Activated CD4-positive, alpha-beta T cell treated with anti-CD3 and anti-CD28 coated beads for 24 hours (primary cell): ENCODE results near the gene TCOF1.

Experiments used
- DNase-seq, 2 donors: peaks; one replicate each; pipeline ENCODE4 v3.0.0-alpha.2; 2020; ENCODE audit warnings: low read depth in 2 of 2

TCOF1 gene

DNA sequence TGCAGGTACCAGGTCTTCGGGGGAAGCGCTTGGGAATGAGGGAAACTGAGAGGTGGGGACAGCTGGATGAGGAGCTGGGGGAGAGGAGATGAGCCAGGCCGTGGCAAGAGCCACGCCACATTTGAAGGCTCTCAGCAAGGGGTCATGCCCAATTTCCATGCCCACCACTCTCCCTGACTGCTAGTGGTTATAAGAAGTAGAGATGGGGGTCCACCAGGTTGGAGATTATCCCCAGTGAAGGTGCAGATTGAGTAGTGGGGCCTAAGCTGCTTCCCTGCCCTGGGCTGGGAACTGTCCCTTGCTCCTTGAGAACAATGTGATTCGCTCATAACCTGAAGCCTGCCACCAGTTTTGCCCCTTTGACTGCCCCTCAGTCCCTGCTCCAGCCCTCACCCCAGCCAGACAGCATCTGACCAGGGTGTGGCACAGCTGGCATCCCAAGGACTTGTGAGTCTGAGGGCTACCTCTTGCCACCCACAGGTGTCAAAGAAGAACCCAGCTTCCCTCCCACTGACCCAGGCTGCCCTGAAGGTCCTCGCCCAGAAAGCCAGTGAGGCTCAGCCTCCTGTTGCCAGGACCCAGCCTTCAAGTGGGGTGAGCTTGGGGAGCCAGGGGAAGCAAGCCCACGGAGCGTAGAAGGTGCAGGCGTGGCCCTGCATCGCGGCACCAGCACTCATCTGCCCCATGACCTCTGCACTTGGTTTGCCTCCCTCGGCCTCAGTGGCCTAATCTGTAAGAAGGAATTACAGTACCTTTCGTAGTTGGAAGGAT, 33.8 kb downstream of the TCOF1 start:
- no peak for DNase-seq

DNA sequence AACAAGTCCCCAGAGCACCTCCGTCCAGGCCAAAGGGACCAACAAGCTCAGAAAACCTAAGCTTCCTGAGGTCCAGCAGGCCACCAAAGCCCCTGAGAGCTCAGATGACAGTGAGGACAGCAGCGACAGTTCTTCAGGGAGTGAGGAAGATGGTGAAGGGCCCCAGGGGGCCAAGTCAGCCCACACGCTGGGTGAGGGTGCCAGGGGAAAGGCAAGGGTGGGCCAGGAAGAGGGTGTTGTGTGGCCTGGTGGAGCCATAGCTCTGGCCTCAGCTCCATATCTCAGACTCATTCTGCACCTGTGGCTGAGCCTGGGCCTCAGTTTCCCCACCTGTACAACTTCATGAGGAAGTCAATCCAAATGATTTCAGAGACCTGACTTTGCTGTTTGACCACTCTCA, 34.5 kb downstream of the TCOF1 start:
- DNase-seq = no peak

DNA sequence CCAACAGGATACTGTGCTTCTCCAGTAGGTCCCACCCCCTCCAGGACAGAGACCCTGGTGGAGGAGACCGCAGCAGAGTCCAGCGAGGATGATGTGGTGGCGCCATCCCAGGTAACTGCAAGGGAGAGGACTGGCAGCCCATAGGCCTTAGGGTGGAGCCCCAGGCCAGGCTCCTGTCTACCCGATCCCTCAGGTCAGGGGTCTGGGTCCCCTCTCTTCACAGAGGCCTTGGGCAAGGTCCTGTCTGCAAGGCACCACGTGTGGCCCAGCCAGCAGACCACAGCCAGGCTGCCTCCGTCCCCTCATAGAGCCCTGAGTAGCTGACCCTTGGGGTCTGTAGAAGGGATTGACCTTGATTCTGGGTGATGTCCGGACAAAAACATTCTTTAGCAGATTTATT, 35.2 kb downstream of the TCOF1 start:
- no peak for DNase-seq

DNA sequence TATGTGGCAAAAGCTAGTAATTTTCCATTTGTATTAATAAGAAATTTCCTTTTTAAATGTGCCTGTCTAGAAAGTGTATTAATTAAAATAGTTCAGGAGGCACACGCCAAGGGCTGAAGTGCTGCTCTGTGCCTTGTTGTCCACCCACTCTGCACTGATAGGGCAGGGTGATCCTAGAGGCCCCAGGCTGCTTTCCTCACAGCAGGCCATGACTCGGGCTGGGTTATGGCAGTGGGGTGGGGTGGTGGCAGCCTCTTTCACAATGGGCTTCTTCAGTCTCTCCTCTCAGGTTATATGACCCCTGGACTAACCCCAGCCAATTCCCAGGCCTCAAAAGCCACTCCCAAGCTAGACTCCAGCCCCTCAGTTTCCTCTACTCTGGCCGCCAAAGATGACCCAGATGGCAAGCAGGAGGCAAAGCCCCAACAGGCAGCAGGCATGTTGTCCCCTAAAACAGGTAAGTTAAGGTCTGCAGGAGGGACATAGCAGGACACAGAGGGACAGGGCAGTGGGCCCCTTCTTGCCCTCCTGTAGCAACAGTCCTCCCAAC, 35.7 kb downstream of the TCOF1 start:
- no peak for DNase-seq

DNA sequence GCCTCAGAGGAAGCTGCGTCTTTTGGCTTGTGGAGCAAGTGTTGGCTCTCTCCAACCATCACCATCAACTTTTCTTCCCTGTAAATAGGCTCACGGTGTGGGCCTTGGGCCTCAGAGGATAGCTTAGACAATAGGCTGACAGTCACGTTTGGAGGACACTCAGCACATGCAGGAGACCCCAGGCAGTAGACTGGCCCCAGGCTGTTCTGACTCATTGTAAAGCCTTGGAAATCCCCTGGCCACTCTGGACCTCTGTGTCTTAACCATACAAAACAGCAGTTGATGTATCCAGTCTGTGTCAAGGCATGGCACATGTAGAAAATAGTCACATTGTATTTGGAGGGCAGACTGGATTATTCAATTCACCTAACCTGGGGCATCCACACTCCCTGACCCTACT, 36.6 kb downstream of the TCOF1 start:
- no peak for DNase-seq

DNA sequence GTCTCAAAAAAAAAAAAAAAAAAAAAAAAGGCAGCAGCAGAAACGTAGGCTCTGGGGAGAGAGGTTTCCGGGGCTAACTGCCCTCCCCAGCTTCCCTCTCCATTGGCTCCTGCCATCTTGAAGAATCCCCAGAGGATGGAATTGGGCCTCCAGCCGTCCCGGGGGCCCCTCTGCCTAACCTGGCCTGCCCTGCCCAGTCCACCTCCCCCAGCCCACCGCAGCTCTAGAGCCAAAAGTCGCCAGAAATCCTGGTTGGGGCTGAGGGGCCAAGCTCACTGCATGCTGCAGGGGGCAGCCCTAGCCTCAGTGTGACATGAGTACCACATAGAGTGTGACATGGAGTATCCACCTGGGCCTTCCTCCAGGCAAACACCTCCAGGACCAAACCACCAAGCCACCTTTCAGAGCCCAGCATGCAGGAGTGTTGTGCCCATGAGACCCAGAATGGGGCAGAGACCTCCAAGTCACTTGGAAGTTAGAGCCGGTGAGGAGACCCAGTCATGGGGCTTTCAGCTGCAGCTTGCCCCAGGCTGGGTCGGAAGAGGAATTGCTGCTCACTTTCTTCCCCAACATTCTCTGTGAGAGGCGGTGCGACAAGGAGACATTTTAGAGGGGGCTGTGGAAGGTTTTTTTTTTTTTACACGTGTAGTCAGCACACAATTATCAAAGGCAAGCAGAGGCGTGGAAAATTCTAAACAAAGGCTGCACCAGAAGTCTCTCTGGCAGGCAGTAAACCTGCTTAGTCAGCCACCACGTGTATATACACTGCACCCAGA, 37.6 kb downstream of the TCOF1 start:
- DNase-seq = no peak

DNA sequence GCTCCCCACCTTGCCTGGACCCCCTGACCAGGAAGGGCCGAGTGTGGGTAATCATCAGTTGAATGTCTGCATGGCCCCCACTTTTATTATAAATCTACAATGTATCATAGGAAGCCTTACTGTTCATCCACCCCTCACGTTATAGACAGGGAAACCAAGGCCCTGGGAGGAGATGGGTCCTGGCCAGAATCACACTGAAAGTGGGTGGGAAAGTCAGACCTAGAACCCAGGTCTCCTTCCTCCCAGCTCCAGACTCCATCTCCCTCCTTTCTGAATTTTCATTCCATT, 38.1 kb downstream of the TCOF1 start:
- DNase-seq = no peak

DNA sequence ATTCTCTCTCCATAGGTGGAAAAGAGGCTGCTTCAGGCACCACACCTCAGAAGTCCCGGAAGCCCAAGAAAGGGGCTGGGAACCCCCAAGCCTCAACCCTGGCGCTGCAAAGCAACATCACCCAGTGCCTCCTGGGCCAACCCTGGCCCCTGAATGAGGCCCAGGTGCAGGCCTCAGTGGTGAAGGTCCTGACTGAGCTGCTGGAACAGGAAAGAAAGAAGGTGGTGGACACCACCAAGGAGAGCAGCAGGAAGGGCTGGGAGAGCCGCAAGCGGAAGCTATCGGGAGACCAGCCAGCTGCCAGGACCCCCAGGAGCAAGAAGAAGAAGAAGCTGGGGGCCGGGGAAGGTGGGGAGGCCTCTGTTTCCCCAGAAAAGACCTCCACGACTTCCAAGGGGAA, 38.8 kb downstream of the TCOF1 start:
- no peak for DNase-seq

DNA sequence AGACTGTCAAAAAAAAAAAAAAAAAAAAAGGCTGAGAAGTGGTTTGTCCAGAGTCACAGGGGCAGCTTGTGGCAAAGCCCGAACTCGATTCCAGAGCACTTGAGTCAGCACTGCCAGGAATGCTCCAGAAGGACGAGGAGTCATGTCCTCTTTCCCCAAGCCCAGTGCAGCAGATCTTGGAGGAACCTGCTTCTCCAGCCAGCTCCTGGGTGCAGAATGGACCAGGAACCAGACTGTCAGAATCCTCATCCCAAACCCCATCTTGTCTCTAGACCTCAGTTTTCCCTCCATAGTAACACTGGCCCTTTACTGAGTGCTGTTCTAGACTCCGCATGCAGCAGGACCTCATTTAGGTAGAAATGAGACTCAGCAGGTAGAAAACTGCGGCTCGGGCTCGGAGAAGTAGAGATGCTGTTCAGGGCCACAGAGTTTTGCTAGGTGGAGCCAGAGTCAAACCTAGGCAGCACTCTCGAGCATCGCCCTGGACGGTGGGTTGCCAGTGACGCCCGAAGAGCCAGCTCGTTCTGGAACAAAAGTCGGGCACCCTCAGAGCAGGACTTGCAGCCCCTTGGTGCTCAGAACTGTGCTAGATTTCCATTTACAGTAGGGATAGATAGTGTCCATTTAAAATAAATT, 39.8 kb downstream of the TCOF1 start:
- no peak for DNase-seq

DNA sequence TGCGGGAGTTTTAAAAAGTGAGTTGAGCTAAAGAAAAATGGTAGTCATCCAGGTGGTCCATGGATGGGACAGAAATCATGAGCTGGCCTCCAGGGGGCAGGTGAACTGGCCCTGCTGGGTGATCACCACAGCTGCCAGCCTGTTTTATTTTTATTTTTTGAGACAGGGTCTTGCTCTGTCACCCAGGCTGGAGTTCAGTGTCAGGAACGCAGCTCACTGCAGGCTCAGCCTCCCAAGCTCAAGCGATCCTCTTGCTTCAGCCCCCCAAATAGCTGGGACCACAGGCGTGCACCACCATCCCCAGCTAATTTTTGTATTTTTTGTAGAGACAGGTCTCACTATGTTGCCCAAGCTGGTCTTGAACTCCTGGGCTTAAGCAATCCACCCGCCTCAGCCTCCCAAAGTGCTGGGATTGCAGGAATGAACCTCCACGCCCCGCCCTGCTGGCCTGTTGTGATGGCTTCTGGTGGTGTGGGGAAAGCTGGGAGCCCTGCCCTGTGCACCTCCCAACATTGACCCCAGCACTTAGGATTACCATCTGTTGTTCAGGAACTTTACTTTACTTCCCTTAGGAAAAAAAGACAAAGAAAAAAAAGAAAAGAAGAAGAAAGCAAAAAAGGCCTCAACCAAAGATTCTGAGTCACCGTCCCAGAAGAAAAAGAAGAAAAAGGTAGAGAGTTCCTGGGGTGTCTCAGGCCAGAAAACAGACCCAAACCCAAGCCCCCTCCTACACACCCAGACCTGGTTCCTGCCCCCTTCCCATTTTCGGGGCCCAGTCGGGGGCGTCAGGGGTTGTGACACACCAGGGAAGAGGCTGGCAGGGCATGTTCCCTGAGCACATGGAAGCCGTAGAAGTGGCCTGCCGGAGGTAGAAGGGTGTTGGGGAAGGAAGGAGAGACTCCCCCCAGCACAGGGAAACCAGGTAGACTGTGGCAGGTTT, 40.6 kb downstream of the TCOF1 start:
- DNase-seq = no peak

DNA sequence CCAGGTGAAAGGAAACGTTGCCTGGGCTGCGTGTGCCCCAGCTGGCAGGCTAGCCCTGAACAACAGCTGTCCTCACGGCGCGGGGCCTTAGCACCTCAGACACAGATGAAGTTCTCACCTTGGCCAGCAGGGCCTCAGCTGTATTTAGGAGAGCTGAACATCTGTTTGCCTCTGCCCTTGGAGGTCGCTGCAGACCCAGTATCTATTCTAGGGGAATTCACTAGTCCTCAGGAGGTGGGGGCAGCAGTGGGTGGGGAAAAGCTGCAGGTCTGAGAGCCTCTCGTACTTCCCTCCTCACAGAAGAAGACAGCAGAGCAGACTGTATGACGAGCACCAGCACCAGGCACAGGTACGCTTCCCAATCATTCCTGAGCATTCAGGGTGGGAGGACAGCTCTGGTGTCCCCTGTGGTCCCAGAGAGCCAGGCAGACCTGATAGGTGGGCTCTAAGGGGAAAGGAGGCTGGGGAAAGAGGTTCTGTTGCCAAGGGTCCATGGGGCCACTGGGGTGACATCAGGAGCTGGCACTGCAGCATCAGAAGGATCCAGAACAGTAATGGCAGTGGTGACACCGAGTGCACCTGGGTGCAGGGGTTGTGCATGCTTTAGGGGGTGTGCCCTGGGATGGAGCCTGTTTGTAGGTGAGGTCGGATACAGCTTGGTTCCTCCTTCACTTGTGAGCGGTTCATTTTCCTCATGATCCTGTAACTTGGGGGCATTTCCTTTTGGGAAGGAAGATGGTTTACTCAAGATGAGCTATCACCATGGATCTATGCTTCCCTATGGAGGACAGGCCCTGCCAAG, 41.4 kb downstream of the TCOF1 start:
- no peak for DNase-seq

DNA sequence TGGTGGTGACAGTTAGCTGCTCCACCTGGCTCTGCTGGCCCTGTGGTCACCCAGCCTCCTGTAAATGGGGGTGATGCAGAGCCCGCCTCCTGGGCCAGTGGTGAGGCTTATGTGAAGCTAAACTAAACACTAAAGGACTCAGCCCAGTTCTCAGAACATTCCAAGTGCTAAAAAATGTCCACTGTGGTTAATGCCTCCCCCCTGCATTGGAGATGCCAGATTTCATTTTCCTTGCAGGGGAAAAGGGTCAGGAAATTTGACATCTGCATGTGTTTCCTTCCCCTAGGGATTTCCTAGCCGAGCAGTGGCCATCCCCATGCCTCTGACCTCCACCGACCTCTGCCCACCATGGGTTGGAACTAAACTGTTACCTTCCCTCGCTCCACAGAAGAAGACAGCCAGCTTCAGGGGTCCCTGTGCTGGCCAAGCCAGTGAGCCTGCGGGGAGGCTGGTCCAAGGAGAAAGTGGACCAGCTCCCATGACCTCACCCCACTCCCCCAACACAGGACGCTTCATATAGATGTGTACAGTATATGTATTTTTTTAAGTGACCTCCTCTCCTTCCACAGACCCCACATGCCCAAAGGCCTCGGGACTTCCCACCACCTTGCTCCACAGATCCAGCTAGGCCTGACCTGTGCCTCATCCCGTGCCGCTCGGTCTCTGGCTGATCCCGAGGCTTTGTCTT, 42.2 kb downstream of the TCOF1 start:
- DNase-seq = no peak

DNA sequence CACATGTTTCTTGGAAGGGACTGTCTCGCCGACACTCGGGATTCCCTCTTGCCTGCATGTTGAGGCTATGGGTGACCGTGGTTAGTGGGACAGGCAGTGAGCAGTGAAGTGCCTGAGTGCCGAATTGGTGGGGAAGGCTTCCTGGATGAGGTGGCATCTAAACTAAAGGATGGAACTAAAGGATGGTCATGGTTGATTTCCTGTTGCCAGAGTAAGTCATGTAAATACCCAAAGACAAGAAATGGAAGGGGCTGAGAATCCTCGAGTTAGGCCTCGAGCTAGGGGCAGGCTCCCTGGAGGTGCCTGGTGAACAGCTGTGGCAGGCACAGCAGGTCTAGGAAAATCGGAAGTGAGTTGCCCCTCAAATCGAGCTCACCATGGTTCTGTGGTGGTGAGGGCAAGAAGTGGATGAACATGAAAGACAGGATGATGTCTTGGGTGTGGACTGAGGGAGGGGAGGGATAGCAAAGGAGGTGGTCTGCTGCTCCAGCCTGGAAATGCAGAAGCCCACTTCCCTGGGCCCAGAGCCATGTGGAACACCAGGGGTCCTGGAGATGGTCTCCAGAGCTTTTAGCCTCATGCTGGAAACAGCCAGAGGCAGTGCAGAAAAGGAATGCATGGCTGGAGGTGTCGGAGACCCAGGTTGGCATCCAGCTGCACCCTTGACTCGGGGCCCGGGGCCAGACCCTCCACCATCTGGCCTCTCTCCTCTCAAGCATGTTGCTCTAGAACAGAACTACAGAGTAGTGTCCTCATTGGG, 43.0 kb downstream of the TCOF1 start:
- DNase-seq = no peak

DNA sequence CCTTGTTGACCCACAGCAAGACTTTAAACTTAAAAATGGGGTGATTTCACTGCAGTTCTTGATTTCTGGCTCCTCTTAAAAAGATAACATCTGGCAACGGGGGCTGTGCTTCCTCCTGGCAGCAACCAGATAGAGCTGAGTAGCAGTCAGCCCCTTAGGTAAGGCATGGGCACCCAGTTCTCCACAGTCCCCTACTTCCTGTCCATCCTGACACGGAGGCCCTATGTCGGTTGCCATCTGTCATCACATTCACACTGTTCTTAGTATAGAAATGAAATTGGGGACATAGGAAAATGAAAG, 43.5 kb downstream of the TCOF1 start:
- no peak for DNase-seq

DNA sequence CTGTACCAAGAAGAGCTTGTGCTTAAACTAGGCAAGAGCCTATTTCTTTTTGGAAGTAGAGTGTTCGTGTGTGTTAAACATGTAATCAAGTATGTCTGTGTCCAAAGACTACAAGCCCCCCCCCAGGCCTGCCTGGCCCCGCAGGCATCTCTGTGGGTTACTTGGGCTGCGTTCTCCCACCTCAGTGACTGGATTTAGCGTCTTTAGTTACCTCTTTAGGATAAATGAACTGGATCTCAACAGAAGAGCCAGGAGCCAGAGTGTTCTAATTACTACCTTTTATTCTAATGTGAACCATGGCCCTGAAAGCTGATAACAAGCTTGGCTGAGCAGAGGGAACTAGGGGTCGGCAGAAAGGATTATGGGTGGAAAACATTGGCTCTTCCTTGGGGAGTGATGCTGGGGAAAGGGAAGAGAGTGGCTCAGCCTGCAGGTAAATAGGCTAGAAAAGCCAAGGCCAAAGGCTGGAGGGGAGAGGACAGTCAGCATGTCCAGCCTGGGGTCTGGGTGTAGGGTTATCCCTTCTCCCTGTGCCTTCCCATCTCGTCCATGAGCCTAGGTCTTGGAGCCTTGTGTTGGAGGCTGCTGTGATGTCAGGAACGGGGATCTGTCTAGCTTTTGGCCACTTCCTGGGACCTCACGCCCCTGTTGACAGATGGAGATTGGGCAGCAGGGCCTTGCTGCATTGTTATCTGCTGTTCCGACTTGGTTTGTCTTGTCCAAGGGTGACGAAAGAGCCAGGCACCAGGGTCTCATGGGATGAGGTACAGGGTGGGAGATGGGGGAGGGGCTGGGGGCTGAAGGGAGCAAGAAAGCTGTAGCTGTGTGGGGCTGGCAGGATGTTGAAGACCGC, 44.1 kb downstream of the TCOF1 start:
- no peak for DNase-seq

DNA sequence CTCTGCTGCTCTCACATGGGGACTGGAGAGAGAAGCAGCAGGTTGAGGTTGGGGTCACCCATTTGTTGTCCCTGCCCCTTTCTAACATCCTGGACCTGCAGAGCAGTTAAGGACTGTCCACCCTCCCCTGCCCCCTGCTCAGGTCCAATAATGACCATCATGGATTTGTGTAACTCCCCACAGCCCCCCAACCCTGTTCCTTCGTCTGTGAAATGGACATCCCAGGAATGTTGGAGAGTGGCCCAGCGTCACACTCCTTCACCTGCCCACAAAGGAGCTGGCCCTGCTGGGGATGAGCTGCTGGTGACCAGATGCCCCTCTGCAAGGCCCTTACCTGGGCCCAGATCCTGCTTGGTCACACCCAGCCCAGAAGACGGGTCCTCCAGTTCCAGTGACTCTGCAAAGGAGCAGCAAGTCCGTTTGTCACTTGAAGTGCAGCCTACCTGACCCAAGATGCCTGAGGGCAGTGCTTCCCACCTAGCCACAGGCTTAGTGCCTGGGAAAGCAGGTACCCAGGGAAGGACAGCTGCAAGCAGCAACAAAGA, 44.8 kb downstream of the TCOF1 start:
- no peak for DNase-seq

DNA sequence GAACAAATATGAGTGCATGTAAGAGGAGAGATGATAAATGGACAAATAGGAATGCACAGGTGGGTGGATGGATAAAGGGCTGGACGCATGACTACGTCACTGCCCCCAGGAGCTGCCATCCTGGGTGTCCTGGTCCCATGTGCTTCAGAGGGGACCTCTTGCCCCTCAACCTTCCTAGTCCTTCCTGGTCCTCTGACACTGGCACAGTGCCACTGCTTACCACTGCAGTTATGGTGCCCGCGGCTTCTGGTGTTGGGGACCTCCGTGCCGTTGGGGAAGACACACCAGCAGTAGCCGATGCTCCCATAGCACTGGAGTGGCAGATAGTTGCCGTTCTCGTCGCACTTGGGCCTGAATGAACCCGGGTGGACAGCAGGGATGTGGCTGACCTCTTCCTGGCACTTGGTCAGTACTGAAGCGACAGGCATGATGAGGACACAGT, 45.4 kb downstream of the TCOF1 start:
- DNase-seq = no peak

DNA sequence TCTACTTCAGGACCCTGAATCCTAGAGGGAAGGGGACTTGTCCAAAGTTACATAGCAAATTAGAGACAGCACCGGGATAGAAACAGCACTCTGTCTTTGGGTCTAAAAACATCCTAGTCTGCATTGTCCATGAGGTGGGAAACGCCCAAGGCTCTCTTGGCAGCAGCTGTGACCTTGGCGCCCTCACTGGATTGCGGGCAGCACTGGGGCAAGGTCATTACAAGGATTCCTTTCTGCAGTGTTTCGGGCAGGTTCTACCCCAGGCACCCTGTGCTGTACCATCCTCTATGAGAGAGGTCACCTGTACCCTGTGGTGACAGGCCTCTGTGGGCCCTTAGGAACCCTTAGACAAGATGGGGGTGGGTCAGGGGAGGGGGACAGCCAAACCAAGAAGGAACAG, 46.6 kb downstream of the TCOF1 start:
- DNase-seq = no peak
